OCI-LY1 (cell line): ENCODE data around the gene CASZ1.

Experiments used
- H2AFZ ChIP-seq: fragments of 200-600 bp; sonication (generic), shearing (Covaris generic); 2 replicates; pipeline ENCODE4 v1.6.0; 2014; ENCODE audit warnings: antibody characterized with exemption, mild to moderate bottlenecking, low read length
- H3F3A ChIP-seq: fragments of 200-600 bp; sonication (generic), shearing (Covaris generic); 2 replicates; pipeline ENCODE4 v1.6.0; 2014; ENCODE audit warnings: mild to moderate bottlenecking, antibody characterized with exemption, low read length, moderate library complexity; ENCODE audit not compliant: insufficient read depth
- H3K27ac ChIP-seq: fragments of 200-600 bp; sonication (generic); 2 replicates; pipeline ENCODE4 v1.5.1; 2014; ENCODE audit warnings: low read length, mixed run types, mild to moderate bottlenecking, low read depth; ENCODE audit not compliant: poor library complexity, severe bottlenecking
- H3K27me3 ChIP-seq: fragments of 200-600 bp; sonication (generic); 2 replicates; pipeline ENCODE4 v1.6.0; 2014; ENCODE audit warnings: antibody characterized with exemption, mild to moderate bottlenecking, low read length, moderate library complexity; ENCODE audit not compliant: insufficient read depth
- H3K36me3 ChIP-seq: fragments of 200-600 bp; sonication (generic); 2 replicates; pipeline ENCODE4 v1.6.1; 2014; ENCODE audit warnings: mild to moderate bottlenecking, antibody characterized with exemption, low read length, moderate library complexity, mixed read lengths; ENCODE audit not compliant: insufficient read depth
- H3K4me1 ChIP-seq: fragments of 200-600 bp; sonication (generic); 2 replicates; pipeline ENCODE4 v1.5.1; 2014; ENCODE audit warnings: mild to moderate bottlenecking, low read length, moderate library complexity; ENCODE audit not compliant: insufficient read depth, severe bottlenecking
- H3K4me2 ChIP-seq: fragments of 200-600 bp; sonication (generic), shearing (Covaris generic); 2 replicates; pipeline ENCODE4 v1.6.1; 2014; ENCODE audit warnings: low read length
- H3K4me3 ChIP-seq: fragments of 200-600 bp; sonication (generic); 2 replicates; pipeline ENCODE4 v1.5.1; 2014; ENCODE audit warnings: low read length, low read depth, mild to moderate bottlenecking, mixed read lengths; ENCODE audit not compliant: poor library complexity, severe bottlenecking
- H3K79me2 ChIP-seq: fragments of 200-600 bp; shearing (Covaris generic); 2 replicates; pipeline ENCODE4 v1.6.1; 2016; ENCODE audit warnings: mixed run types, low read length, mixed read lengths; ENCODE audit not compliant: insufficient read depth
- H3K9ac ChIP-seq: fragments of 200-600 bp; sonication (generic), shearing (Covaris generic); 2 replicates; pipeline ENCODE4 v1.6.1; 2014; ENCODE audit warnings: mild to moderate bottlenecking, low read length, mixed read lengths
- H3K9me2 ChIP-seq: fragments of 200-600 bp; sonication (generic), shearing (Covaris generic); 2 replicates; pipeline ENCODE4 v1.6.1; 2014; ENCODE audit warnings: low read depth, mild to moderate bottlenecking, low read length, mixed read lengths
- H3K9me3 ChIP-seq: fragments of 200-600 bp; shearing (Covaris generic); 2 replicates; pipeline ENCODE4 v1.6.1; 2014; ENCODE audit warnings: low read length, mixed read lengths
- H4K20me1 ChIP-seq: fragments of 200-600 bp; sonication (generic), shearing (Covaris generic); 2 replicates; pipeline ENCODE4 v1.6.0; 2016; ENCODE audit warnings: mild to moderate bottlenecking, low read length; ENCODE audit not compliant: insufficient read depth
- EZH2 ChIP-seq: fragments of 200-600 bp; sonication (generic), shearing (Covaris generic); IDR thresholded peaks from 2 replicates; pipeline ENCODE4 v1.8.0; 2017; ENCODE audit warnings: borderline replicate concordance, mixed run types, mild to moderate bottlenecking, antibody characterized with exemption, low read length, moderate library complexity, mixed read lengths
- TF ChIP-seq, protein P1 (sequence below): fragments of 200-600 bp; sonication (generic), shearing (Covaris generic); IDR thresholded peaks from 2 replicates; pipeline ENCODE4 v1.5.1; 2017; ENCODE audit warnings: mild to moderate bottlenecking, antibody characterized with exemption, low read length, moderate library complexity, mixed read lengths

CASZ1 gene

DNA sequence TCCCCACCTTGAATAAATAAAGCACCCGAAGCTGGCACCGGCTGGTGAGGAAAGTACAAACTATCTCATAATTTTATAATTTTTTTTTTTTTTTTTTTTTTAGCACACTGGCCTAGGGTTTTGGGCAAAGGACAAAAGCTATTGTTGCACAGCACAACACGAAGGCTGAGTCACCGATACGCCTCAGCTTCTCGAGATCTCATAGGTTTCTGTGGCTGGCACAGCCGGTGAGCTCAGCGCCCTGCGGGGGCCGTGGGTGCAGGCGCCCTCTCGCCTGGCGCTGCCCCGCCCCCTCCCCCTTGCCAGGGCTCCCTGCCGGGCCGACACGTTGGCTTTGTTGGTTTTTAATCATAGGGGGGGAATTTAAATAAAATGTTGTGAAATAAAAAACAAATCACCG, 17.2 kb downstream of the CASZ1 start:
- Histone ChIP-seq H3K36me3 (no peaks in the 10 kb centered on the region), H3K27me3 (peaks cover 4% of the 10 kb centered on the region; the same call in 1 of the 2 replicates), H3K9me3 (no peaks in the 10 kb centered on the region), H3K79me2 (no peaks in the 10 kb centered on the region), H3K9ac (no peak overlapping the region), H3K4me1 (no peaks in the 10 kb centered on the region), H3K4me2 (no peak overlapping the region), H4K20me1 (no peaks in the 10 kb centered on the region), H2AFZ (no peak overlapping the region), H3K4me3 (no peak overlapping the region), H3F3A (no peaks in the 10 kb centered on the region), H3K9me2 (no peaks in the 10 kb centered on the region), H3K27ac (no peak overlapping the region)
- no peak for TF ChIP-seq EZH2
- TF ChIP-seq, protein P1, sequence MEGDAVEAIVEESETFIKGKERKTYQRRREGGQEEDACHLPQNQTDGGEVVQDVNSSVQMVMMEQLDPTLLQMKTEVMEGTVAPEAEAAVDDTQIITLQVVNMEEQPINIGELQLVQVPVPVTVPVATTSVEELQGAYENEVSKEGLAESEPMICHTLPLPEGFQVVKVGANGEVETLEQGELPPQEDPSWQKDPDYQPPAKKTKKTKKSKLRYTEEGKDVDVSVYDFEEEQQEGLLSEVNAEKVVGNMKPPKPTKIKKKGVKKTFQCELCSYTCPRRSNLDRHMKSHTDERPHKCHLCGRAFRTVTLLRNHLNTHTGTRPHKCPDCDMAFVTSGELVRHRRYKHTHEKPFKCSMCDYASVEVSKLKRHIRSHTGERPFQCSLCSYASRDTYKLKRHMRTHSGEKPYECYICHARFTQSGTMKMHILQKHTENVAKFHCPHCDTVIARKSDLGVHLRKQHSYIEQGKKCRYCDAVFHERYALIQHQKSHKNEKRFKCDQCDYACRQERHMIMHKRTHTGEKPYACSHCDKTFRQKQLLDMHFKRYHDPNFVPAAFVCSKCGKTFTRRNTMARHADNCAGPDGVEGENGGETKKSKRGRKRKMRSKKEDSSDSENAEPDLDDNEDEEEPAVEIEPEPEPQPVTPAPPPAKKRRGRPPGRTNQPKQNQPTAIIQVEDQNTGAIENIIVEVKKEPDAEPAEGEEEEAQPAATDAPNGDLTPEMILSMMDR, result no peak

DNA sequence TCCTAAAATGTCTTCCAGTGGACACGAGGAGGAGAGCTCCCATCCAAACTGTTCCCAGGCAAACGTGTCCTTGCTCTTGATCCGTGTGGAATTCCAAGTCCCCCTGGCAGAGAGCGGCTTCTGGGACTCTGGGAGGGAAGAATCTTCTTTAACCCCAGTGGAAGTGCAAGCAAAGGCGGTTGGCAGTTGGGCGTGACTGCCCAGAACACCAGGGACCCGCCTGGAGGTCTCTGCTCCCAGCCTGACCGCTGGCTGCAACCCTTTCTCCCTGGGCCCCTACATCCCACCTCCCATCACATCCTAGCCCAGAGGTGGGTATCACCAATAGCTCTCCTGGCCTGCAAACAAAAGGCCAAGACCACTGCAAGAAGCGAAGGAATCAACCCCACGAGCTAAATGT, 17.8 kb downstream of the CASZ1 start:
- no peaks in the 10 kb centered on the region for H3K79me2 ChIP-seq
- peaks cover 4% of the 10 kb centered on the region; the same call in 1 of the 2 replicates for H3K27me3 ChIP-seq
- H3F3A ChIP-seq, result no peaks in the 10 kb centered on the region
- H2AFZ ChIP-seq, result no peak overlapping the region
- H3K4me3 ChIP-seq, result no peak overlapping the region
- no peak overlapping the region for H3K4me2 ChIP-seq
- H3K4me1 ChIP-seq, result no peaks in the 10 kb centered on the region
- no peak for TF ChIP-seq EZH2
- TF ChIP-seq, protein P1, result no peak
- no peaks in the 10 kb centered on the region for H4K20me1 ChIP-seq
- no peak overlapping the region for H3K9ac ChIP-seq
- no peaks in the 10 kb centered on the region for H3K9me2 ChIP-seq
- H3K36me3 ChIP-seq, result no peaks in the 10 kb centered on the region
- H3K27ac ChIP-seq, result no peak overlapping the region
- H3K9me3 ChIP-seq, result no peaks in the 10 kb centered on the region

DNA sequence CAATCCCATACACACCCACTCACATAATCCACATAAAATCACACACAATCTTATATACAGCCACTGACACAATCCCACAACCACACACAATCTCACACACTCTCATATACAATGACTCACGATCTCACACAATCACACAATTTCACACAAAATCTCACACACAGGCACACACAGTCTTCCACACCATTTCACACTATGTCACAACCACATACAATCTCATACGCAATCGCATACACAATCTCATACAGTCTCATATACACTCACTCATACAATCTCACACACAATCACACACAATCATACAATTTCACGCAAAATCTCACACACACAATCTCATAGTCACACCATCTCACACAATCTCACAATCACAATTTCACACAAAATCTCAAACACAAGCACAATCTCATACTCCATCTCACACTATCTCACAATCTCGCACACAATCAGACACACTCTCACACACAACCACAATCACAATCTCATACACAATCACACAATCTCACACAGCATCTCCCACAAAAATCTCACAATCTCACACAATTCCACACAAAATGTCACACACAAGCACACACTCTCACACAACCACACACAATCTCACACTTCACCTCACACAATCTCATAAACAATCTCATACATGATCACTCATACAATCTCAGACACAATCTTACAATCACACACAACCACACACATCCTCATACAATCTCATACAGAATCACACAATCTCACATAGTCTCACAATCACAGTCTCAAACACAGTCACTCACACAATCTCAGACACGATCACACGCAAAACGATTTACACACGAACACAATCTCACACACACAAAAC, 18.5 kb downstream of the CASZ1 start:
- Histone ChIP-seq H3K4me1 (no peaks in the 10 kb centered on the region), H3K9me2 (no peaks in the 10 kb centered on the region), H3K36me3 (no peaks in the 10 kb centered on the region), H3F3A (no peaks in the 10 kb centered on the region), H2AFZ (no peak overlapping the region), H3K9ac (no peak overlapping the region), H4K20me1 (no peaks in the 10 kb centered on the region), H3K9me3 (no peaks in the 10 kb centered on the region), H3K79me2 (no peaks in the 10 kb centered on the region), H3K27ac (no peak overlapping the region), H3K4me2 (no peak overlapping the region), H3K27me3 (peaks cover 4% of the 10 kb centered on the region; the same call in 1 of the 2 replicates), H3K4me3 (no peak overlapping the region)
- TF ChIP-seq, protein P1, result no peak
- TF ChIP-seq EZH2, result no peak
